HUDEP-2 (cell line): ENCODE results near the gene PALLD.

Experiments
- DNase-seq, 76 experiments: peaks; one replicate each; lab custom pipeline; 2025; ENCODE audit not compliant: unreplicated experiment in 76 of 76; lab: John Stamatoyannopoulos, UW

PALLD gene

DNA sequence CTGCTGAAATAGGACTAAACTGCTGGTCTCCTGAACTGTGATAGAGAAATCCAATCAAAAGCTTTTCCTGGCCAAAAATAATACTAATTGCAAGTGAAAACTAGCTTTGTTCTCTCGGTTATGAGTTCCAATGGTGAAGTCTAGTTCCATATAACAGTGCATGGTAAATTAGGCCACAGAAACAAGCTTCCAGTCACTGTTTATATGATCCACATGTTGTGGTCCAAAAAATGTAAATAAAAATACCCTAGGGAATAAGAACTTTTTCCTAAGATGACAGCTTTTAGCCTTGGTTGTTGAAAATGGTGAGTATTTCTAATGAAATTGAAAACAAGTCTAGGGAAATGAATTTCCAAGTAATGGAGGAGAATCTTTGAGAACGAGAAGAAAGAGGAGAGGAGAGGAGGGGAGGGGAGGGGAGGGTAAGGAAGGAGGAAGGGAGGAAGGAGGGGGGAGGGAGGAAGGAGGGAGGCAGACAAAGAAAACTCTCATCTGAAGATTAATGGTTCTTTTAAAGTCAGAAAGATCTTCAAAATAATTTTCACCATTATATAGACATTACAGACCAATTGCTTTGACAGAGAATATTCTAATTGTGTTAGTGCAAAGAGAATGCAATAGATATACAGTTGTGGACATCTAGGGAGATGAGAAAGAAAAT, 26.1 kb downstream of the PALLD start:
- no peak for DNase-seq

DNA sequence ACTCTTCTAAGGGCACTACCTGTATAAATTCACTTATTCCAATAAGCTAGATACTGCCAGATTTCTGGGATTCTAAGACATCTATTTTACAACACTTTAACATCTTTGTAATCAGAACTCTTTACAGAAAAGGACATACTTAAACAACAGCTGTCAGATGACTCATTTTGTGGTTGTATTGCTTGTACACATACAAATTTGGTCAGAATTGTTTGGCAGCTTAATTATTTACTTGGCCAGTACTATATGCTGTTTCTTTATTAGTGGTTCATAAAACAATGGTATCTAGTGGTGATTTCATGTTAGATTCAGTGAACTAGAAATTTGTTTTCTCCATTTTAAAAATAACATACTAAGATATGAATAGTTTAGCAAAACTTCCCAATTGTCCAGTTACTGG, 27.2 kb downstream of the PALLD start:
- DNase-seq = no peak

DNA sequence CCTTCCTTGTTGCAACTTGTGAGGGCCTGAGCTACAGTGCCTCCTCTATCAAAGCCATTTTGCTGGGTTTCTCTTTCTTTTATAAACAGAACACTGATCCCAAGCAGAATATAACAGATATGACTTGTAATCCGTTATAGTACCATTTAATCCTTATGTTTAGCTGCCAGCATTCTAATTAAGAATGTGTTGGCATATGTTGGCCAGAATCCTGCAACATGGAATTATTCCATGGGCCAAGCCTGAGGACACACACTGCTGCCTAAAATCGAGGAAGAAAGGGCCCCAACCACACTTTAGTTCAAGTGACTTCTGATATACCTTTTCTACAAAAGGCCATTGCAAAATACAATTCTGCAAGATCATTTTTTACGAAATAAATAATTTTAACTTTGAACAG, 28.0 kb downstream of the PALLD start:
- no peak for DNase-seq

DNA sequence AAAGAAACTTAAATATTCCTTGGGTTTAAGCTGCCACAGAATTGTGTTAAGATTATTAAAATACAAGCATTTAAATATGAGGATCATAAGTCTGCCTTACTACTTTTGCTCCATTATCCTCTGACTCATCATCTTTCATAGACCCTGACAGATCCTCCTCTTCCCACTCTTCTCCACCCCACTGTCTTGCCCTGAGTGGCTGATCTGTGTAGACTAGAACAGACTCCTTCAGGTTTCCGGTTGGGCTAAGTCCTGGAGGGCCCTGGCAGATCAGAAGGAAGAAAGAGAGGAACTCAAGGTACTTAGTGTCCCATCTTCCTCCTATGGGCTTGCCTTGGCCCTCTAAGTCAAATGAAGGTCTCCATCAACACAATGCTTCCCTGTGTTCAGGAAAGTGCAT, 30.7 kb downstream of the PALLD start:
- no peak for DNase-seq

DNA sequence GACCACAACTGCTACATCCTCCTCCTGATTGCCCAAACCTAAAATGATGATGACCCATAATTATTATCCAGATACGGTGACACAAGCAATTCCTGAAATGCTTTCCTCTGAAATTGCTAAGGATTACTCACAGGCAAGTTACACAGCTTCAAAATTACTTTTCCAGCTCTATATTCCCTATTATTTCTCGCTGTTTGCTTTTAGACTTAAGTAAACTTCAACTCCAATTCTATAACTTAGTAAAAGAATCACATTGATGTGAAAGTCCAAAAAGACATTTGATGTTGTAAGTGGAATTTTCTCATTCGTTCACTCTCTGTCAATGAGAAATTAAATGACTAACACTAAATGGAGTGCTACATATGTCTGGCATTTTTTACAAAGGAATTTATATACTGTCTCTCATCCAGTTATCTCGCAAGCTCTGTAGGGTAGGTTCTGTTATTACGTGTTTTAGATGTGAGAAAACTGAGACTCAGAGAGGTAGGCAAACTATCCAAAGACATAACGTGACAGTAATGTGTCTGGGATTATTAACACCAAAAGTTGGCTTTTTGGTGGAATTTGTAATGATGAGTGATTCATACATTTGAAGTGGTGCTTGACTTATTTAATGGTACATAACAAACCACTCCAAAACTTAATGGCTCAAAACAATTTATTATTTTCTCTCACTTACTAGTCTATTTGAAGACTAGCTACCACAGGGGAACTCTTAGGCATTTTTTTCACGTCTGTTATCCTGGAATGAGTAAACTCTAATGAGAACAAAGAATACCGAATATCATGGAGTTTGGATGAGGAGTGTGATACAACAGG, 31.5 kb downstream of the PALLD start:
- no peak for DNase-seq

DNA sequence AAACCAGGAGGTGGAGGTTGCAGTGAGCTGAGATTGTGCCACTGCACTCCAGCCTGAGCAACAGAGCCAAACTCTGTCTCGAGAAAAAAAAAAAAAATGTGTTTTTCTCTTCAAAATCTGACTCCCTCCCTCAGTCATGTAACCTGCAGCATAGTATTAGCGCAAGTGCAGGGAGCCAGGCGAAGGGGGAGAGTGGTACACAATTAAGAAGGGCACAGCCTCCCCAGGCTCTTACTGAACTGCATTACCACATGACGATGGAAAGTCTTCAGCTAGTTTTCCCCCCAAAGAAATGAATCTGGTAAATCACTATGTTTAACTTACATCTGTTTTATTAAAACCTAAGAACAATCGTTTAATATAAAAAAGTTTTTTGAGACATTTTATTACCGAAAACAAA, 32.4 kb downstream of the PALLD start:
- DNase-seq = no peak

DNA sequence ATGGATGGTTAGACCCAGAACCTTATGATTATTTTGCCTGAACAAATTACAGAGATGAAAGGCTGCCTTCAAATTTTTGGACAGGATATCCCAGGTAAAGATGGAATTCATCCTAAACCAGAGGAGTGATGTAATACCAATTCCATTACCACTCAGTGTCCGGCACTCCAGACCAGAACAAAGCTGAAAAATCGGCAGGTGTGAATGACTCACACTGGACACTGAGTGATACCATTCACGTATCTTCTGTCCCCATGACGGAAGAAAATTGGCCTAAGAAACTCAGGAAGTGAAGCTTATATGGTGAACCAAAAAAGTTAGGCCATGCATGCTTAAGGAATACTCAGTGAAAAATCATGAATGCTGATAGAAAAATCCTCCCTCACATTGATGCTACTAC, 34.5 kb downstream of the PALLD start:
- no peak for DNase-seq

DNA sequence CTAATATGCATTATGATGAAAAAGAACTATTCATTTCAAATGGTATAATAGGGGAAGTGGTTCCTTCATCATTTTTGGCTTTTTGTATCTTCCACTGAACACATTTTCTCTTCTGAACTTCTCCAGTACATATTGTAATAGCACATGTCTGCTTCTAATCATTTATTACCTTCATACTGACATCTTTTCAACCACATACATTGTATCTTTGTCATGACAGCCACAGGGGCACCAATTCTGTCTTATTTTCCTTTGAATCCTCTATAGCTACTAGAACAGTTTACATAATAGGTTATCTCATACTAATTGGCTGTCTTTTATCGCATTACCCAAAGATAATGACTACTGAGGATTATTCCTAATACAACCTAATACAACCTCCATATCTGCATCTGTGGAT, 37.7 kb downstream of the PALLD start:
- no peak for DNase-seq

DNA sequence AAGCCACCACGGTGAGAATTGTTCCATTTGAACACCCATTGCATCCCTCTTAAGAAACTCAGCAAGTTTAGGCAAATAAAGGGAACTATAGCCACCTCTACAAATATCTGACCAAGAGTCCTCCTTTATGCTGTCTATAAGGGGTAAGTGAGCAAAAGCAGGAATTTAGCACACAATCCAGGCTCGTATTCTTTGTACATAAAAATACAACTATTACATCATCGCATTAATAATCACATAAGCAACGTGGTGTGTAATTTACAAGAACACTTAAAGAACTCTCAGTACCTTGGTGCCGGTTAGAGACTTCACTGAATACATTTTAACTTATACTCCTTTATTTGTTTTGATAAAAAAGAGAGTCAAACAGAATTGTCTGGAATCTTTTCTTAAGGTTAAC, 38.8 kb downstream of the PALLD start:
- no peak for DNase-seq

DNA sequence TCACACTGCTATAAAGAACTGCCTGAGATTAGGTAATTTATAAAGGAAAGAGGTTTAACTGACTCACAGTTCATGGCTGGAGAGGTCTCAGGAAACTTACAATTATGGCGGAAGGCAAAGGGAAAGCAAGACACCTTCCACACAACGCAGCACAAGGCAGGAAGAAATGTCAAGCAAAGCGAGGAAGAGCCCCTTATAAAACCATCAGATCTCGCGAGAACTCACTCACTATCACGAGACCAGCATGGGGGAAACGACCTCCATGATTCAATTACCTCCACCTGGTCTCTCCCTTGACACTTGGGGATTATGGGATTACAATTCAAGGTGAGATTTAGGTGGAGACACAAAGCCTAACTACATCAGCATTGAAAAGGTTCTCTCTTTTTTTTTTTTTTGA, 39.6 kb downstream of the PALLD start:
- DNase-seq = no peak

DNA sequence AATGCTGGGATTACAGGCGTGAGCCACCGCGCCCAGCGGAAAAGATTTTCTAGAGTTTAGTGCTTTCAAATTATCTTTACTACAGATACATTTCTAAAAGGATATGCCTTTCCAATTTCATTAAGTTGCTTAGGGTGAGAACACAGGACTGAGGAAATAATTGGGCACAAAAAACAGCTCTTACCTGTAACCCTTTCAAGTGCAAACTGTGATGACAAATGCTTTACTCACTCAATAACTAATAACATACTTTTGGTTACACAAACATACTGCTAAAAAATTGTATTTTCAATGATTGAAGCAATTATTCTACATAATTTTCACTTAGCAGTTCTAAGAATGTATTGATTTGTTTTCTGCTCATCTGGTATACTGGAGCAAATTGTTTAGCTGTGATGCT, 40.2 kb downstream of the PALLD start:
- no peak for DNase-seq

DNA sequence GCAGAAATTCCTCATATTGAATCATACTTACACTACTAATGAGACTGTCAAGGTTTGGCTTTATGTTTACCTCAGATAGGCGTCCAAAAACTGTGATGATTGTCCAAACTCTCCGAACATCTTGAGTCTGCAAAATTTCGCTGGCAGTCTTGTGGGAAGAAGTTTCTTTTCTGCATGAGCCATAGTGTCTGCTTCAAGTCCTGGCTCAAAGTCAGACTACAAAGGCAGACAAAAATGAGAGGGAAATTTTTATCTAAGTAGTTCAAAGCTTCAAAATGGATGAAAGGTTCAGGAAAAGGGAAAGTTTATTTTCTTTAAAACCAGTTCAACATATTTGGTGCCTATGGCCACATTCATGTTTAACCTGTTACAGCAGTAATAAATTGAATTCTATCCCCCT, 40.7 kb downstream of the PALLD start:
- no peak for DNase-seq

DNA sequence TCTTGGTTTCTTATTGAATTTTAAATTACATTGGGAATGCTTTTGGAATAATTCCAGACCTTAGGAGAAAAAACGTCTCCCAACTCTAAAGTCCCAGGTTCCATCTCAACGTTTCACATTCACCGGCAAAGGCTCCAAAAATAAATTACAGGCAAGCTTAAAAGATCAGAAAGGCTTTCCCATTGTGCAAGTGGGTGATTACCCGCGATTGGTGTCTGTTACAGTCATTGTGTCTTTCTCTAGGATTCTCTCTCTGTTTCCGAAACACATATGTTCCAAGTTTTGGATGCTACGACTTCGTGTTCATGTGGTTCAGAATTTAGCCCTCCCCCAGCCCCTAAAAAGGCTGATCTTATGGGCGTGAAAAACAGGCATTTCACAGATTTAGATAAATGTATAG, 41.8 kb downstream of the PALLD start:
- no peak for DNase-seq

DNA sequence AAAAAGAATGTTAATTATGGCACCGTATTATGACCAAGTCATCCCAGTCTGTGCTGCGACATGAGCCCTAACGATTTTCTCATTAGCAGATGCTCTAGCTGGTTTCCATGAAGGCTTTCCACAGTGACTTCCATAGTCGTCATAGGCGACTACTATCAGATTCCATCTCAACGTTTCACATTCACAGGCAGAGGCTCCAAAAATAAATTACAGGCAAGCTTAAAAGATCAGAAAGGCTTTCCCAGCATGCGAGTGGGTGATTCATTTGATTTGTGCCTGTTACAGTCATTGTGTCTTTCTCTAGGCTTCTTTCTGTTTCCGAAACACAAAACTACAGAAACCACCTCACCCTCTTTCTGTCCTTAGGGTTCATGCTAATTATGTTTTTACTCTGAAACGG, 43.2 kb downstream of the PALLD start:
- no peak for DNase-seq

DNA sequence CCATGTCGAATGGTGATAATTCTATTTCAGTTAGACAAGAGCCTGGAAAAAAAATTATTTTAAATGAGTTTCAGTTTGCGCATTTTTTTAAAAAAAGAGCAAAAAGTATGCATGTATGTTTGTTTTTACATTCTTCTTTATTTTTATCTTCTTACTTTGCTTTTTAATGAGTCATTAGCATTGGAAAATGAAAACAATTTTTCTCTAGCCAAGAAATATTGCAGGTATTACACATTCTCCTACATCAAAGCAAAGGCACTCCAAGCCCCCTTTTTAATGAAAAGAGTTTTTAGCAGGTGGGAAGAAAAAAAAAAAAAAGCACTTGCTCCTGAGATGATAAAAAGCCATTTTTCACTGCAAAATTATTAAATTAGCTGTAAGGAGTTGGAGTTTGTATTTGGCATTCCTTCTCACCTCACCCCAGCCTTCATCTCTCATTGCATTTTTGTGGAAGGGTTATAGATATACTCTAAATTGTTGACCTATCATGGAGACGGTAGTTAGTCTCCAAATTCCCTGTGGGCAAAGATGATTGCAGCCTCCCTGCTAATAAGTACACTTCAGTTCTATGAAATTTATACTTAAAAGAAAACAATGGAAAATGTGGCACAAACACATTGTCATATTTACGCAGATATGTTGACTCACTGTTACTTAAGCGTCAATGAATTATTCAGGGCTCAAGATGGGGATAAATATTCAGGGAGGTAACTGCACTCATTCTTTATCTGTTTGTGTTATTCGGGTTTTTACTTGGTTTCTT, 43.8 kb downstream of the PALLD start:
- no peak for DNase-seq

DNA sequence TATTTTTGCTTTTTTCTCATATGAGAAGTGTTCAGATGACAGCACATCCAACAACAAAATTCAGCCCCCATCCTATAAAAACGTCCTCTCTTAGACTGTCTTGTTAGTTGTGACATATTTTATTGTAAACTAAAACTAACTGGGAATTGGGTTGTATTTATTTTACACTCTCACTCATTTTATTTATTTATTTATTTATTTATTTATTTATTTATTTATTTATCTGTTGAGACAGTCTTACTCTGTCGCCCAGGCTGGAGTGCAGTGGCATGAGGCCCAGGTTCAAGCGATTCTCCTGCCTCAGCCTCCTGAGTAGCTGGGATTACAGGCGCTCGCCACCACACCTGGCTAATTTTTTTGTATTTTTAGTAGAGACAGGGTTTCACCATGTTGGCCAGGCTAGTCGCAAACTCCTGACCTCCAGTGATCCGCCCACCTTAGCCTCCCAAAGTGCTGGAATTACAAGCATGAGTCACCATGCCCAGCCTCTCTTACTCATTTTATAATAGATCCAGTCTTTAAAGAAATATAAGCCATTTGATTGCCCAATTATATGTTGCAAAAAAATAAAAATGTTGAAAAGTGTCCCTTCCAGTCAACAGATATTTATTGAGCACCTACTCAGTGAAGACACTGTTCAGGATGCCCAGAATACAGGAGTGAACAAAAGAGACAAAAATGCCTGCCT, 44.6 kb downstream of the PALLD start:
- DNase-seq = no peak

DNA sequence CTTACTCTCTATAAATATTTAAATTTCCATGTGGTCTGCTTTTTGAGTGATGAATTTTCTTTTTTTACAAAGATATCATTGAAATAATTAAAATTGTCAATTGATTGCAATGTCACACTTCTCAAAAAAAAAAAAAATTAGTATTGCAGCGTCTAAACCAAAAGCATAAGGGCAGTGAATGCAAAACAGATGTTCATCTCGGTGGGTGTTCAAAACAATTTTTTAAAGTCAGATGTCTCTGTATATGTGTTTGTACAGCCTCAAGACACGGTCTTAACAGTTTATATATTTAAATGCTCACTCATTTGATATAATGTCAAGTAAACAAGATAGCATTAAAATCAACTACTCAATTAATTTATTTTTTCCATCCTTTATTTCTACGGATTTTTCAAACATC, 52.3 kb downstream of the PALLD start:
- DNase-seq = no peak

DNA sequence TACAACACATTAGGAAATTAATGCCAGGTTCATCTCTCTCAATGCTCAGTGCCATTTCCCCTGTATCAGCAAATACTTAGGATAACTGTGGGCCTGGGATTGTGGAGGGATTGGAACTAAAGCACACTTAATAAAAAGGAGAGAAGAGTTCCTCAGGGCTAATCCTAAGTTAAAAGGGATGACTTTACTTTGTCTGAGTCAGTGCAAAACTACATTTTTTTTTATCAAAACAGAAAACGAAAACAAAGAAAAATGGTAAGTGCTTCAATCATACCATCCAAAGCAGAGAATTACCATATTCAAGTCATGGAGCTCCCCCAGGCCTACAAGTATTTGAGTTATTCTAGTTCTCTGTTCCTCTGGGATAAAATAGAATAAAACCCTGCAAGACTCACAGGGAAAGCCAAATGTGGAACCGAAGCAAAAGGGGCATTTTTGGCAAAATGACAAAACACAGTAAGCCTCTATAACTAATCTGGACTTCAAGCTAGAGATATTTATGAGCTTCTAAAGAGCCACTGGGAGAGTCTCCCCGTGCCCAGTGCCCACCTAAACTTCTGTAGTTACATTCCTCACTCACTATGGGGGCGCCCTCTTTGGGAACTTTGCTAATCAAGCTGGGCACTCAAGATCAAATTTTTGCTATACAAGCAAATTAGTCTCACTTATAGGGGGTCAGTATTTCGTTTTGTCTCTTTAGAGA, 53.4 kb downstream of the PALLD start:
- no peak for DNase-seq

DNA sequence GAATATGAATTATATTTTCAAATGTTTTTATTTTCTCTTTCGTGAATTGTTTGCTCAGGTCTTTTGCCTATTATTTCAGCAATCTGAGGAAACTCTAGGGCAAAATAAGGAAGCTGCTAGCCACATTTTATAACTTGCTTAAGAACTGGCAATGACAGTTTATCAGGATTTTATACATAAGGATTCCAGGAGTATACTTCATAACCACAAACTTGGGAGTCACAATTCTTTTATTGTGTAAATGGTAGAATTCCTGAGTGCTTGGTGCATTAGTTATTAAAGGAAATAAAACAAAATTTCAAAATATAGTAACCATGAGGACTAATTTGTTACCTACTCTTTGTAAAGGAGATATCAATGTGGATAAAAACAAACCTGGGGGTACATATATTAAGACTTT, 54.4 kb downstream of the PALLD start:
- no peak for DNase-seq

DNA sequence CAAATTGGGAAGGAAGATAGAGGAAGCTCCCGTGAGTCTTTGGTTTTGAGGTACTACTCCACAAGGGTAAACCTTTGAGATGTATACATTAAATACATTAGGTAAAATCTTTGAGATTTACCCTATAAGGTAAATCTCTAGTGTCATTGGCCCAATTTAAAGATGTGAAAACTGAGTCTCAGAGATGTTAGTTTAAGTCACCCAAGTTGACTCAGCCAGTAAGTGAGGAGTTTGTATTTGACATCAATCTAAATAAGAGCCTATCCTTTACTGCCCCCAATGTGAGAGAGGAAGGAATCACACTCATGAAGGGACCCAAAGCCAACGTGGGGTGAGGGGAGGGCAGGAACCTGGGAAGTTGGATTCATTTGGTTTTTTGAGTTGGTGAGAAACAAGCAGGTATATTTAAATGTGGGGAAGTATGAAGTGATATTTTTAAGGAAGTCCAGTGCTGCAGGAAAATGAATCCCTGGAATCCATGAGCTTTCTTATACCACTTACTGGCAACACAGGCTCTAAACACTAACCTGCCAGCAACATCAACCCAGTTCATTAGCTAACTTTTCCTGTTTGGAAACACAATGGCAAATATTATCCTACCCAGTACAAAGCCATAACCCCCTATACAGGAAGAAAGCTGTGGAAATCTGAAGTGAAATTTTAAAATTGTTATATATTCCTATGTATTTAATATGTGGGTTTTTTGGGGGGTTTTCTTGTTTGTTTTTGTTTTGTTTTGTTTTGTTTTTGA, 55.3 kb downstream of the PALLD start:
- DNase-seq = peak in 14 of 76 experiments; percentile 1 to 25 (median 8)
